Transverse colon (tissue), 4 donors: ENCODE data around the gene UNC13B.

Experiments used
- CTCF ChIP-seq, 5 experiments: fragments of 200-600 bp in 3 of 5; fragments of 450-650 bp in 2 of 5; sonication (generic) in 3 of 5; IDR thresholded peaks; 1 replicate in 2 of 5; 2 replicates in 3 of 5; pipeline ENCODE4 v1.5.1; 2016 to 2017; ENCODE audit warnings: antibody characterized with exemption in 5 of 5, inconsistent platforms in 3 of 5, mild to moderate bottlenecking in 2 of 5, moderate library complexity in 1 of 5
- EP300 ChIP-seq: sonication (generic); formaldehyde crosslinking; IDR thresholded peaks from one replicate; pipeline ENCODE4 v1.6.1; 2017; ENCODE audit warnings: antibody characterized with exemption, low read depth
- POLR2A ChIP-seq: fragments of 450-650 bp; IDR thresholded peaks from one replicate; pipeline ENCODE4 v1.6.1; 2016; ENCODE audit warnings: antibody characterized with exemption, mild to moderate bottlenecking, moderate library complexity
- POLR2AphosphoS5 ChIP-seq, 3 donors: sonication (generic); formaldehyde crosslinking; IDR thresholded peaks; one replicate each; pipeline ENCODE4 v1.6.1; 2016; ENCODE audit warnings: antibody characterized with exemption in 3 of 3

GRCh38 chr9:35156781-35157180 lies 5.0 kb upstream of the UNC13B start:
- TF ChIP-seq CTCF (IDR thresholded peaks at IDR 0.05) = no peak
- TF ChIP-seq POLR2AphosphoS5 (IDR thresholded peaks at IDR 0.05) = no peak
- TF ChIP-seq EP300 = no peak
- no peak for TF ChIP-seq POLR2A
